ENCODE data around the gene RNF145. TPM values are rescaled to one million over a fixed set of nuclear protein-coding genes. Genes with fewer than 3 reads are reported as not detected.

RNF145 gene
- total and polyA plus RNA-seq, 2 of the 13 experiments (the other 11 are each of a cell fraction or from before 2014, with no cell fraction given): 24.6 TPM

DNA sequence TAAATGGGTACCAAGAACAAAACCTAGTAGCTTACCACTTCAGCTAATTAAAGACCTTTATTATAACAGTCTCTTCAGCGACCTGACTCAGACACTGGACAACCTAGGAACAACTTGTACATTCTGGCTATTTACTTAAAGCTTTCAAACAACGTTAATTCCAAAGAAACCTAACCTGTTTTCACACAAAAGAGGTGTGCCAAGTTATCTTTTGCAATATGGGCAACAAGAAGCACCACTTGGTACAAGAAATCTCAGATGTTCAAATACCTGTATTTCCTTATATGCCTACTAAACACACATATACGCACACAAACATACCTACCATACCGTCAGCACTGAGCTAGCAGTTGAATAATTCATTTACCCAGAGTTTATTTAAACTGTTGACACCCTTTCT, 23.0 kb downstream of the RNF145 start:
- 92% methylated on average over 4 of the region's 4 CpGs for WGBS (ENCODE audit: low lambda C conversion rate)
- Histone ChIP-seq H3K36me3 (replicated peaks in 1 of 2; ENCODE audit: control insufficient read depth in 1 of 2, insufficient read depth in 2 of 2, low read length in 2 of 2) (peaks cover 0 to 25% of the 10 kb centered on the region in 2 experiments; a peak in 3 of 5 replicates), H4K20me1 (ENCODE audit: insufficient read depth, low read length) (peaks cover 8% of the 10 kb centered on the region), H3K4me1 (ENCODE audit: insufficient read depth, low read length) (peaks cover 34% of the 10 kb centered on the region), H3K4me3 (replicated peaks in 1 of 3; ENCODE audit: insufficient read depth in 1 of 3, low read depth in 2 of 3, low read length in 3 of 3) (no peak overlapping the region), H3K9ac (ENCODE audit: insufficient read depth, low read depth, low read length) (no peak overlapping the region), H2AFZ (ENCODE audit: low read length) (no peak overlapping the region), H3K4me2 (ENCODE audit: low read depth, low read length) (no peak overlapping the region), H3K27ac (ENCODE audit: extremely low read length, insufficient read depth, low read length) (no peak overlapping the region), H3K27me3 (ENCODE audit: control insufficient read depth in 1 of 2, insufficient read depth in 2 of 2, low read length in 2 of 2) (no peaks in the 10 kb centered on the region), H3K79me2 (ENCODE audit: insufficient read depth, low read length) (peaks cover 14% of the 10 kb centered on the region), H3K9me3 (ENCODE audit: low read length) (no peaks in the 10 kb centered on the region)
- ATAC-seq (no peak), FAIRE-seq (no peak), DNase-seq (ENCODE audit: low spot score) (no peak)
- TF ChIP-seq STAT5B (CRISPR knock-in tag; IDR thresholded peaks at IDR 0.05) (no peak), ZNF615 (CRISPR knock-in tag; IDR thresholded peaks at IDR 0.05; ENCODE audit: borderline replicate concordance) (no peak), NR3C1 (CRISPR knock-in tag; IDR thresholded peaks at IDR 0.05) (no peak), ZNF549 (CRISPR knock-in tag; IDR thresholded peaks at IDR 0.05) (no peak), ZNF83 (CRISPR knock-in tag; IDR thresholded peaks at IDR 0.05; ENCODE audit: borderline replicate concordance) (no peak), SMAD1 (CRISPR knock-in tag; IDR thresholded peaks at IDR 0.05; ENCODE audit: borderline replicate concordance, low read depth) (no peak)
- TF ChIP-seq, protein P1, sequence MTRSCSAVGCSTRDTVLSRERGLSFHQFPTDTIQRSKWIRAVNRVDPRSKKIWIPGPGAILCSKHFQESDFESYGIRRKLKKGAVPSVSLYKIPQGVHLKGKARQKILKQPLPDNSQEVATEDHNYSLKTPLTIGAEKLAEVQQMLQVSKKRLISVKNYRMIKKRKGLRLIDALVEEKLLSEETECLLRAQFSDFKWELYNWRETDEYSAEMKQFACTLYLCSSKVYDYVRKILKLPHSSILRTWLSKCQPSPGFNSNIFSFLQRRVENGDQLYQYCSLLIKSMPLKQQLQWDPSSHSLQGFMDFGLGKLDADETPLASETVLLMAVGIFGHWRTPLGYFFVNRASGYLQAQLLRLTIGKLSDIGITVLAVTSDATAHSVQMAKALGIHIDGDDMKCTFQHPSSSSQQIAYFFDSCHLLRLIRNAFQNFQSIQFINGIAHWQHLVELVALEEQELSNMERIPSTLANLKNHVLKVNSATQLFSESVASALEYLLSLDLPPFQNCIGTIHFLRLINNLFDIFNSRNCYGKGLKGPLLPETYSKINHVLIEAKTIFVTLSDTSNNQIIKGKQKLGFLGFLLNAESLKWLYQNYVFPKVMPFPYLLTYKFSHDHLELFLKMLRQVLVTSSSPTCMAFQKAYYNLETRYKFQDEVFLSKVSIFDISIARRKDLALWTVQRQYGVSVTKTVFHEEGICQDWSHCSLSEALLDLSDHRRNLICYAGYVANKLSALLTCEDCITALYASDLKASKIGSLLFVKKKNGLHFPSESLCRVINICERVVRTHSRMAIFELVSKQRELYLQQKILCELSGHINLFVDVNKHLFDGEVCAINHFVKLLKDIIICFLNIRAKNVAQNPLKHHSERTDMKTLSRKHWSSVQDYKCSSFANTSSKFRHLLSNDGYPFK (CRISPR knock-in tag; IDR thresholded peaks at IDR 0.05; ENCODE audit: borderline replicate concordance): no peak
- ChIA-PET POLR2A (no interaction called here), CTCF (ENCODE audit: low intra/inter-chr PET ratio, low total read pairs) (no interaction called here)
- in situ Hi-C loops (cut with HindIII; ENCODE audit: extremely low pct_ligation_motif_present, low pct_unique_long_range_greater_than_20kb) (no loop called here), intact Hi-C loops (cut with micrococcal nuclease; ENCODE audit: unreplicated experiment) (no loop called here)
- BruUV-seq (replicated peaks): no TSS peak

Measured in HepG2 (cell line).